Sigmoid colon (tissue), 4 donors: ENCODE results near the gene TM2D3.

Experiments
- CTCF ChIP-seq, 4 experiments: fragments of 450-650 bp in 3 of 4; fragments of 200-600 bp in 1 of 4; IDR thresholded peaks; one replicate each; pipeline ENCODE4 v1.5.1; 2016 to 2019; ENCODE audit warnings: antibody characterized with exemption in 4 of 4, mild to moderate bottlenecking in 3 of 4, moderate library complexity in 2 of 4
- EP300 ChIP-seq, 4 donors: sonication (generic); formaldehyde crosslinking; IDR thresholded peaks; one replicate each; pipeline ENCODE4 v1.6.1; 2017; ENCODE audit warnings: antibody characterized with exemption in 4 of 4
- POLR2A ChIP-seq, 2 donors: fragments of 450-650 bp; IDR thresholded peaks; one replicate each; pipeline ENCODE4 v1.6.1; 2016; ENCODE audit warnings: antibody characterized with exemption in 2 of 2, mild to moderate bottlenecking in 2 of 2, moderate library complexity in 2 of 2
- POLR2AphosphoS5 ChIP-seq, 4 donors: sonication (generic); formaldehyde crosslinking; IDR thresholded peaks; one replicate each; pipeline ENCODE4 v1.6.1; 2017; ENCODE audit warnings: antibody characterized with exemption in 4 of 4

- TF ChIP-seq CTCF (IDR thresholded peaks at IDR 0.05) (no peak), EP300 (IDR thresholded peaks at IDR 0.05) (no peak), POLR2A (IDR thresholded peaks at IDR 0.05) (no peak), POLR2AphosphoS5 (IDR thresholded peaks at IDR 0.05) (no peak)
These were observed 5.5 kb downstream of the TM2D3 start for GRCh38 chr15:101646672-101647071.
